Mucosa of gallbladder (tissue), 1 donor: ENCODE measurements around the gene TXNDC5. TPM values are rescaled to one million over a fixed set of nuclear protein-coding genes. Genes with fewer than 3 reads are reported as not detected.
"Not testable (repeated sequence)": the region's sequence is repeated elsewhere in the genome, so short reads cannot be mapped to it uniquely, and the experiment has no call there.

Experiments used
- DNase-seq: peaks from one replicate; pipeline ENCODE4 v3.0.0-alpha.2; 2020; ENCODE audit warnings: low spot score
- total RNA-seq: library from RNA; stranded (reverse); gene quantifications from one replicate; pipeline ENCODE4 v1.2.1, GENCODE V29; 2021
- donor health status: DM: no; HTN: no; CAD: no.

Gene TXNDC5
- total RNA-seq, 1 donor from 2014 or later: 84.8 TPM

GRCh38 chr6:7914991-7915789, 4.6 kb upstream of the TXNDC5 start:
- DNase-seq: no peak

- no peak for DNase-seq
Observed at GRCh38 chr6:7914311-7914710, 3.7 kb upstream of the TXNDC5 start.

GRCh38 chr6:7912736-7913517, 2.3 kb upstream of the TXNDC5 start:
- DNase-seq: no peak

GRCh38 chr6:7912024-7912423, 1.4 kb upstream of the TXNDC5 start:
- DNase-seq: no peak

- DNase-seq: no peak
Observed at GRCh38 chr6:7911345-7911725, 747 bp upstream of the TXNDC5 start.

- DNase-seq: no peak
Observed at GRCh38 chr6:7910298-7910653, 312 bp downstream of the TXNDC5 start.

- peak; percentile 28 for DNase-seq
Observed at GRCh38 chr6:7909323-7910276, 988 bp downstream of the TXNDC5 start.

GRCh38 chr6:7907159-7907558, 3.4 kb downstream of the TXNDC5 start:
- no peak for DNase-seq

- DNase-seq: no peak
Observed at GRCh38 chr6:7906741-7907140, 3.8 kb downstream of the TXNDC5 start.

- DNase-seq: no peak
Observed at GRCh38 chr6:7905416-7905815, 5.2 kb downstream of the TXNDC5 start.

GRCh38 chr6:7904654-7905319, 5.8 kb downstream of the TXNDC5 start:
- DNase-seq: no peak

GRCh38 chr6:7903673-7904072, 6.9 kb downstream of the TXNDC5 start:
- no peak for DNase-seq

- no peak for DNase-seq
Observed at GRCh38 chr6:7902867-7903266, 7.7 kb downstream of the TXNDC5 start.

- no peak for DNase-seq
Observed at GRCh38 chr6:7902221-7902620, 8.4 kb downstream of the TXNDC5 start.

GRCh38 chr6:7901780-7902179, 8.8 kb downstream of the TXNDC5 start:
- DNase-seq: no peak

- DNase-seq: no peak
Observed at GRCh38 chr6:7901056-7901455, 9.5 kb downstream of the TXNDC5 start.

GRCh38 chr6:7900621-7901020, 10.0 kb downstream of the TXNDC5 start:
- DNase-seq: no peak

GRCh38 chr6:7899889-7900213, 10.7 kb downstream of the TXNDC5 start:
- DNase-seq: no peak

- peak; percentile 32 for DNase-seq
Observed at GRCh38 chr6:7899101-7899888, 11.3 kb downstream of the TXNDC5 start.

GRCh38 chr6:7898193-7898586, 12.4 kb downstream of the TXNDC5 start:
- DNase-seq: not testable (repeated sequence)
